ENCODE data around the gene IL15.

GRCh38 chr4:141658309-141658708 lies 21.9 kb downstream of the IL15 start:
- TF ChIP-seq POLR2A (IDR thresholded peaks at IDR 0.05) (no peak), CTCF (IDR thresholded peaks at IDR 0.05) (no peak)
